Stimulated activated CD8-positive, alpha-beta memory T cell treated with anti-CD3 and anti-CD28 coated beads, Interleukin-2, amount 100 ng/mL, for 1 hour (primary cell): Measurements from ENCODE around the gene UNC45B.
"Not testable (repeated sequence)": the region's sequence is repeated elsewhere in the genome, so short reads cannot be mapped to it uniquely, and the experiment has no call there.

ENCODE experiments used
- DNase-seq, 2 donors: peaks; one replicate each; pipeline ENCODE4 v3.0.0-alpha.2; 2020; ENCODE audit warnings: low read depth in 2 of 2

The UNC45B gene

DNA sequence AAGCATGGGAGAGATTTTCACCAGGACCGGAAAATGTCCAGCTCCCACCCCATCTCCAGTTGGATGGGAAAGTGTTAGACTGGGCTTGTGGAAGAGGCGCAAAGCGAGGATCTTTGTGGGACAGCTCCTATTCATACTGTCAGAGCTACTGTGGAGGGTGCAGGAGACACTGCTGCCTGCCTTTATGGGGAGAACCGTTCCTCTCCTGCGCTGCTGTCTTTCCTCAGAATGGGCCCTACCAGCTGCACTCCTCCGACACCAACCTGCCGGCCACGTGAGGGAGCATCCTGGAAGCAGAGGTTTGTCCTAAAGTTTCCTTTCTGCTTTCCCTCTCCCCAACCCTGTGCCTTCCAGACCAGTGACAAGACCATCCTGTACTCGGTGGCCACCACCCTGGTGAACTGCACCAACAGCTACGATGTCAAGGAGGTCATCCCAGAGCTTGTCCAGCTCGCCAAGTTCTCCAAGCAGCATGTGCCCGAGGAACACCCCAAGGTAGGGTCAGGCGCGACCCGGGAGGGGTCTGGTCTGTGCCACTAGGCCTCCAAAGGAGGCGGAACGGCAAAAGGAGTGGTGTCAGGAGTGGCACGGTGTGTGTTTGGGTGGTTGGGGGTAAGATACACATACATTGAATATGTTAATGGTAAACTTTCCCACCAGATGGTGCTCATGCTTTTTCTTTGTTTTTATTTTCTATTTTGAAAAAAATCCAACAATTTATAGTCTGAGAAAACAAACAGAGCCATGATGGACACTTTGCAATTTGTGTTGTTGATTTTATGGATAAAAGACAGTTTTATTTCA lies 23.6 kb downstream of the UNC45B start:
- DNase-seq, result no peak

GRCh38 chr17:35171834-35172233 lies 24.2 kb downstream of the UNC45B start:
- DNase-seq, result no peak

DNA sequence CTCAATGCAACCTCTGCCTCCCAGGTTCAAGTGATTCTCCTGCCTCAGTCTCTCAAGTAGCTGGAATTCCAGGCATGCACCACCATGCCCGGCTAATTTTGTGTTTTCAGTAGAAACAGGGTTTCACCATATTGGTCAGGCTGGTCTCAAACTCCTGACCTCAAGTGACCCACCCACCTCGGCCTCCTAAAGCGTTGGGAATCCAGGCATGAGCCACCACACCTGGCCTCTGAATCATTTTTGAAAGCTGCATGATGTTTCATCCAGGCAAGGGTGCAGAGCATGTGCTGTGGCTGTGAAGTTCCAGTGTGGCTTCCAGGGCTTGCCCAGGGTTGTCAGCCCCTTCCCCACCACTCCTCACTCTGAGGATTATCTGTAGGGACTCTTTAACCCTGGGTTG lies 24.7 kb downstream of the UNC45B start:
- DNase-seq, result not testable (repeated sequence)

DNA sequence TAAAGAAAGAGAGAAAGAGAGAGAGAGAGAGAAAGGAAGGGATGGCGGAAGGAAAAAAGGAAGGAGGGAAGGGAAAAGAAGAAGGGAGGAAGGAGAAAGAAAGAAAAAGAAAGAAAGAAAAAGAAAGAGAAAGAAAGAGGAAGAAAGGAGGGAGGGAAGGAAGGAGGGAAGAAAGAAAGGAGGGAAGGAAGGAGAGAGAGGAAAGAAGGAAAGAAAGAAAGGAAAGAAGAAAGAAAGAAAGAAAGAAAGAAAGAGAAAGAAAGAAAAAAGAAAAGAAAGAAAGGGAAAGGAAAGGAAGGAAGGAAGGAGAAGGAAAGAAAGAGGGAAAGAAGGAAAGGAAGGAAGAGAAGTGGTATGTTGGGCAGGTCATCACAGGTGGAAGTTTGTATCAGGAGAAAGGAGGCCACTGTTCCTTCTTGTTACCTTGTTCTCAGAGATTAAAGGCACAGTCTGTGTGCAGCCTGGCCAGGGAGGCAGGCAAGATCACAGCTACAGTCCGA lies 27.3 kb downstream of the UNC45B start:
- no peak for DNase-seq

GRCh38 chr17:35175638-35176415 lies 28.2 kb downstream of the UNC45B start:
- no peak for DNase-seq

- DNase-seq, result no peak
Observed at GRCh38 chr17:35176897-35177296, 29.3 kb downstream of the UNC45B start.

GRCh38 chr17:35179379-35179778 lies 31.8 kb downstream of the UNC45B start:
- not testable (repeated sequence) for DNase-seq

GRCh38 chr17:35183332-35183731 lies 35.7 kb downstream of the UNC45B start:
- no peak for DNase-seq

GRCh38 chr17:35184274-35184673 lies 36.7 kb downstream of the UNC45B start:
- no peak for DNase-seq

DNA sequence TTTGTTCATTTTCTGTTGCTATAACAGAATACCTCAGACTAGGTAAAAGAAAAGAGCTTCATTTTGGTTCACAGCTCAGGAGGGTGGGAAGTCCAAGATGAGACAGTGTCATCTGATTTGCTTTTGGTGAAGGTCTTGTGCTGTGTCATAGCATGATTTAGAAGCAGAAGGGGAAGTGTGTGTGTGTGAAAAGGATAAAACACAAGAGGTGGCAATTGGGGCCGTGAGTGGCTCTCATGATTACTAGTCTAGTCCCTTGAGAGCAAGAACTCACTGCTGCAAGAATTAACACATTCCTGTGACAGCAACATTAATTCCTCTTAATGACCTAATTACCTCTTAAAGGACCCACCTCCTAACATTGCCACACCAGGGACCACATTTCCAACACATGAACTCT lies 38.2 kb downstream of the UNC45B start:
- DNase-seq, result no peak

GRCh38 chr17:35187481-35187880 lies 39.9 kb downstream of the UNC45B start:
- DNase-seq, result no peak

GRCh38 chr17:35188111-35188510 lies 40.5 kb downstream of the UNC45B start:
- no peak for DNase-seq

DNA sequence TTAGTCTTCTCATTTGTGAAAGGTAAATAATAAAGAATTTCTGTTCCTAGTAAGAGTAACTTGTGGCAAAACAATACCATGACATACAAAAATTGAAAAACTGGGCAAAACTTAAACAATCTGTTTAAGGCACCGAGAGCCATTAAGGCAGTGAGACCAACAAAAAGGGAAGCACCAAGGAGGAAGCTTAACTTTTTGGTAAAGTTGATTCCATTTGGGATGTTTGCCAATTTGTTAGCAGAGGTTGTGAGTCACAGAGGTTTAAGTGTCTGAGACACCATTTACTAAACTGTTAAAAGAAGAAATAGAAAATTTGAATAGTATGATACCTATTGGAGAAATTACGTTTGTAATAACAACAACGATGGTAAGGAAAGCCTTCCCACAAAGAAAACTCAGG lies 41.7 kb downstream of the UNC45B start:
- no peak for DNase-seq

- DNase-seq, result no peak
Observed at GRCh38 chr17:35191001-35191695, 43.5 kb downstream of the UNC45B start.

- DNase-seq, result no peak
Observed at GRCh38 chr17:35192708-35193107, 45.1 kb downstream of the UNC45B start.

DNA sequence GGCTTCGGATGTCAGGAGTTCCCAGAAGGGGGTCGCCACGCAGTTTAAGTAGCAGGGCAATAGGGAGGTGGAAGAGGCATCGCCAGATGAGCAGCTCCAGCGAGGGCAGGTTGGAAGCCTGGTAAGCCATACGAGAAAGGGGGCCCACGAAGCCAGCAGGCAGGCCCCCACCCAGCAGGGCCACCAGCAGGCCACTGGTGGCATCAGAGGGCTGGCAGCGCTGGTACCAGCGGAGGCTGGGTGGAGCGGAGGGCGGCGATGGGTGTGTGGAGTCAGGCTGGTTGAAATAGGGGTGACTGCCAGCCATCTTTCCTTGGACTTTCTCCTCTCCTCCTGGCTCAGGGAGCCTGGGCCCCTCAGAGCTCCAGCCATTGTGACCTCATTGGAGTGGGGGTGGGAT lies 46.4 kb downstream of the UNC45B start, which contains the start of gene SLC35G3:
SLC35G3 (minus strand) TSS at position 393 of the 400 bp plus-strand sequence; CDS start at position 307, 86 bp downstream.
- not testable (repeated sequence) for DNase-seq

- not testable (repeated sequence) for DNase-seq
Observed at GRCh38 chr17:35195062-35195461, 47.4 kb downstream of the UNC45B start.

DNA sequence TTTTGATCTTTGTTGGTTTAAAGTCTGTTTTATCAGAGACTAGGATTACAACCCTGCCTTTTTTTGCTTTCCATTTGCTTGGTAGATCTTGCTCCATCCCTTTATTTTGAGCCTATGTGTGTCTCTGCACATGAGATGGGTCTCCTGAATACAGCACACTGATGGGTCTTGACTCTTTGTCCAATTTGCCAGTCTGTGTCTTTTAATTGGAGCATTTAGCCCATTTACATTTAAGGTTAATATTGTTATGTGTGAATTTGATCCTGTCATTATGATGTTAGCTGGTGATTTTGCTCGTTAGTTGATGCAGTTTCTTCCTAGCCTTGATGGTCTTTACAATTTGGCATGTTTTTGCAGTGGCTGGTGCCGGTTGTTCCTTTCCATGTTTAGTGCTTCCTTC lies 55.0 kb downstream of the UNC45B start:
- DNase-seq, result not testable (repeated sequence)

DNA sequence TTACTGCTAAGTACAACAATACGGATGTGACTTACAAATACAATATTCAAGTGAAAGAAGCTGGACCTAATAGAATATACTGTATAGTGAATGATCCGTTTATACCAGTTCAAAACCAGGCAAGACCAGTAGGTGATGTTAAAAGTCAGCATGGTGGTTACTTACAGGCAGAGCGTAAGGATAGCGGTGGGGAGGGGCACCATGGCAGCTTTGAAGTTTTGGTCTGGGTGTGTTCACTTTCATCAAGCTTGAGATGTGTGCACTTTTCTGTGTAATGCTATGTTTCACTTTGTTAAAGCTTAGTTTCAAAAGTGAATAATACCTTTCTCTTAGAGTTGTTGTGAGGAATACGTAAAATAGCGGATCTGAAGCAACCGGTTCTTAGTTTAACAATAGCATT lies 63.1 kb downstream of the UNC45B start:
- no peak for DNase-seq

DNA sequence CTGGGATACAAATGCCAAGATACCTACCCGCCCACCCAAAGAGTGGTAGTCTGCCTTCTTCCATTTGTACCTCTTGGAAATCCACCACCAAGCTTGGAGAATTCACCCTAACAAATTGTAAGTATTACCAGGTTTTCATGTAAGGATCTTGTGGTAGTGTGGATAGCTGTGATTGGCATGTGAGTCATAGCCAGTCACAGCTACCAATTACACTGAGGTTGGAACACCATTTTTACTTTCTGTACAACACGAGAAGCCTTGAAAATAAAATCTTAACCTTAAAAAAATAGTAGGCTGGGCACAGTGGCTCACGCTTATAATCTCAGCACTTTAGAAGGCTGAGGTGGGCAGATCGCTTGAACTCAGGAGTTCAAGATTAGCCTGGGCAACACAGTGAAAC lies 65.1 kb downstream of the UNC45B start:
- no peak for DNase-seq

GRCh38 chr17:35213412-35213940 lies 65.9 kb downstream of the UNC45B start:
- no peak for DNase-seq

DNA sequence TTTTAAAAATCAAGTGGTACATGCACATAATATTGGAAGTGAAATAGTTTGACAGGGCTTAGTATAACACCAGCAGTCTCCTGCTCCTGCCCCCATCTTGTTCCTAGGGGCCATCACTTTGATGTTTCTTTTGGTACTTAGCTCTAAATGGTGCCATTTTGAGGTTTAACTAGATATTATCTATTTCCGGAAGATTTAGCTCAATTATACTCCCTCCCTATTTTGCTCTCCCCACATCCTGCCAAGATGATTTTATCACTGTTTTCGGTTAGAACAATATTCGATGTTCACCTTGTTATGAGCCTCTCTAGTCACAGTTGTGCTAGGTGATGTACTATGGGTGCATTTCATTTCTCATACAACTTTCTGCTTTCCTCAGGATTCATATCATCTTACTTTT lies 66.6 kb downstream of the UNC45B start:
- no peak for DNase-seq
